Neural progenitor cell (in vitro differentiated cells): ENCODE data around the gene ZC3H18.

Experiments
- CTCF ChIP-seq: fragments of 200-600 bp; sonication (generic); IDR thresholded peaks from 2 replicates; pipeline ENCODE4 v1.5.1; 2017; ENCODE audit warnings: antibody characterized with exemption, mild to moderate bottlenecking
- EZH2 ChIP-seq: fragments of 200-600 bp; sonication (generic); IDR thresholded peaks from 2 replicates; pipeline ENCODE4 v1.6.1; 2017; ENCODE audit warnings: antibody characterized with exemption, mild to moderate bottlenecking, moderate library complexity
- EZH2phosphoT487 ChIP-seq: fragments of 200-600 bp; sonication (generic); IDR thresholded peaks from 2 replicates; pipeline ENCODE4 v1.6.1; 2017; ENCODE audit warnings: antibody characterized with exemption

GRCh38 chr16:88585927-88586581 lies 15.9 kb downstream of the ZC3H18 start:
- TF ChIP-seq CTCF (no peak), EZH2phosphoT487 (no peak), EZH2 (no peak)
